HepG2 (cell line): Measurements from ENCODE around the gene MAGED2. TPM values are rescaled to one million over a fixed set of nuclear protein-coding genes. Genes with fewer than 3 reads are reported as not detected.

Experiments used
- ATAC-seq: fragments of 200-7000 bp; cut with Tn5 transposase; 3 replicates; pipeline ENCODE4 v1.9.1; 2020; ENCODE audit warnings: mild to moderate bottlenecking, moderate library complexity
- BruUV-seq: library from RNA; stranded (reverse); fragments of 400-500 nt; replicated peaks from 2 replicates; lab custom pipeline; 2021; lab: Mats Ljungman, UMichigan
- CTCF ChIA-PET: fragments of 300-600 bp; formaldehyde crosslinking; extraction: SDS; loops from one replicate; lab custom pipeline; 2021; ENCODE audit warnings: low total read pairs, inconsistent platforms, low intra/inter-chr PET ratio; lab: Yijun Ruan, JAX
- POLR2A ChIA-PET: fragments of 350-600 bp; sonication (Branson Sonifier 250); formaldehyde crosslinking; loops from one replicate; lab custom pipeline; 2020; ENCODE audit warnings: antibody characterized with exemption, inconsistent platforms; lab: Yijun Ruan, JAX
- DNase-seq: peaks from one replicate; pipeline ENCODE4 v3.0.0-alpha.2; 2015; ENCODE audit warnings: low spot score
- FAIRE-seq: peaks from 3 replicates; lab custom pipeline; 2011; peaks lifted over from hg19 to GRCh38; lab: Jason Lieb, UNC
- H2AFZ ChIP-seq: one replicate; pipeline ENCODE4 v1.6.1; 2011; ENCODE audit warnings: low read length, inconsistent platforms
- H3K27ac ChIP-seq: fragments of 300-600 bp; 3 replicates; pipeline ENCODE4 v1.8.0; 2011; ENCODE audit warnings: mixed run types, mild to moderate bottlenecking, mixed read lengths, low read length, inconsistent platforms; ENCODE audit not compliant: insufficient read depth; ENCODE audit errors: extremely low read length
- H3K27me3 ChIP-seq, 2 experiments: fragments of 200-600 bp in 1 of 2; 2 replicates in 1 of 2; 3 replicates in 1 of 2; pipeline versions ENCODE4 v1.6.0 to v1.8.0; 2011; ENCODE audit warnings: low read length in 2 of 2, mild to moderate bottlenecking in 2 of 2, moderate library complexity in 2 of 2, inconsistent platforms in 1 of 2; ENCODE audit not compliant: insufficient read depth in 2 of 2, control insufficient read depth in 1 of 2
- H3K36me3 ChIP-seq, 2 experiments: fragments of 200-600 bp in 1 of 2; replicated peaks in 1 of 2; 2 replicates in 1 of 2; 3 replicates in 1 of 2; pipeline versions ENCODE4 v1.5.1 to v1.8.0; 2011; ENCODE audit warnings: low read length in 2 of 2, inconsistent platforms in 1 of 2; ENCODE audit not compliant: insufficient read depth in 2 of 2, control insufficient read depth in 1 of 2
- H3K4me1 ChIP-seq: 2 replicates; pipeline ENCODE4 v1.5.1; 2012; ENCODE audit warnings: low read length, inconsistent platforms; ENCODE audit not compliant: insufficient read depth
- H3K4me2 ChIP-seq: 2 replicates; pipeline ENCODE4 v1.6.0; 2011; ENCODE audit warnings: low read depth, low read length, inconsistent platforms
- H3K4me3 ChIP-seq, 3 experiments: fragments of 200-600 bp in 1 of 3; sonication (generic), shearing (Covaris generic) in 1 of 3; replicated peaks in 1 of 3; 2 replicates each; pipeline ENCODE4 v1.5.1; 2011 to 2016; ENCODE audit warnings: low read length in 3 of 3, inconsistent platforms in 2 of 3, low read depth in 2 of 3, mild to moderate bottlenecking in 2 of 3, control low read depth in 1 of 3, mixed read lengths in 1 of 3; ENCODE audit not compliant: insufficient read depth in 1 of 3
- H3K79me2 ChIP-seq: one replicate; pipeline ENCODE4 v1.6.1; 2011; ENCODE audit warnings: low read length, inconsistent platforms; ENCODE audit not compliant: insufficient read depth
- H3K9ac ChIP-seq: 2 replicates; pipeline ENCODE4 v1.6.0; 2011; ENCODE audit warnings: mild to moderate bottlenecking, low read depth, low read length, inconsistent platforms; ENCODE audit not compliant: insufficient read depth
- H3K9me3 ChIP-seq: 2 replicates; pipeline ENCODE4 v1.5.1; 2012; ENCODE audit warnings: mild to moderate bottlenecking, low read length
- H4K20me1 ChIP-seq: 2 replicates; pipeline ENCODE4 v1.6.0; 2011; ENCODE audit warnings: inconsistent platforms, mild to moderate bottlenecking, low read length, moderate library complexity; ENCODE audit not compliant: insufficient read depth
- IKZF4 ChIP-seq: sonication (generic); formaldehyde crosslinking; IDR thresholded peaks from 2 replicates; pipeline ENCODE4 v1.5.1; 2020; ENCODE audit warnings: borderline replicate concordance, mild to moderate bottlenecking, low read depth, missing genetic modification reagents; ENCODE audit errors: not compliant biosample characterization
- RARA ChIP-seq: IDR thresholded peaks from 2 replicates; pipeline ENCODE4 v1.6.1; 2016; ENCODE audit warnings: missing genetic modification reagents, missing compliant biosample characterization
- SSRP1 ChIP-seq: IDR thresholded peaks from 2 replicates; pipeline ENCODE4 v1.6.1; 2016; ENCODE audit warnings: control low read depth
- WGBS: methylation state at CpG from one replicate; pipeline ENCODE4 v1.1.6; 2017; ENCODE audit warnings: low lambda C conversion rate; 5-methylcytosine and 5-hydroxymethylcytosine counted together
- in situ Hi-C: cut with HindIII; loops from 2 replicates; pipeline ENCODE4 v1.10.0; 2017; ENCODE audit warnings: low pct_unique_long_range_greater_than_20kb; ENCODE audit not compliant: extremely low pct_ligation_motif_present
- intact Hi-C: fragments of 100-400 bp; cut with micrococcal nuclease; formaldehyde crosslinking; loops from one replicate; pipeline ENCODE4 v1.10.0; 2022; ENCODE audit not compliant: unreplicated experiment
- polyA plus RNA-seq, 8 experiments: library from polyadenylated mRNA; depleted of rRNA in 3 of 8; stranded (reverse) in 7 of 8; unstranded in 1 of 8; fragments of >200 nt; fragmentation: Illumina TruSeq in 4 of 8; extraction: Trizol in 4 of 8; gene quantifications; 2 replicates each; pipeline versions ENCODE4 v1.2.1 to v1.2.3, GENCODE V29; 2011 to 2016; ENCODE audit warnings: low read depth in 4 of 8, missing spikeins in 1 of 8, mixed read lengths in 1 of 8; ENCODE audit not compliant: insufficient read depth in 1 of 8
- total RNA-seq, 5 experiments: library from RNA; depleted of rRNA; stranded (reverse); fragments of >200 nt; fragmentation: Illumina TruSeq; extraction: Trizol; gene quantifications; 2 replicates each; pipeline ENCODE4 v1.2.3, GENCODE V29; 2016; ENCODE audit warnings: low read depth in 1 of 5
- TF ChIP-seq, protein P1 (sequence below): sonication (generic); formaldehyde crosslinking; IDR thresholded peaks from 2 replicates; pipeline ENCODE4 v1.8.0; 2022; ENCODE audit warnings: low read depth, missing genetic modification reagents

The MAGED2 gene
- total and polyA plus RNA-seq, 2 of the 13 experiments (the other 11 are each of a cell fraction or from before 2014, with no cell fraction given), result 142 to 153 TPM

DNA sequence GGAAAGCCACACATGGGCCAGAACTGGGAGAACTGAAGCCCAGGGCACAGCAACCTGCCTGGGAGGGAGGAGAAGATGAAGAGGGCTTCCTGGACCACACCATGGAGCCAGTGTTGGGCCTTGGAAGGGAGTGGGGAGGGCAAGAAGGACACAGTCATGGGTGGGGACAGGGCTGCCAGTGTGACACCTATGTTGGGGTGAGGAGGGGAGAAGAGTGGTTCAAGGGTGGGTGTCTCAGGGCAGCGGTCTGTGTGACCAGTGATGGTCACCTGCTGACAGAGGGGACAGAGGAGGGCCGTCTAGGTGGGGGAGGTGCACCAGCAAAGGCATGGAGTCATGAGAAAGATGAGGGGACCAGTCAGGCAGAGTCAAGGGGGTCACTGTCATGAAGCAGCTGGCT lies 13.8 kb downstream of the MAGED2 start:
- no peak overlapping the region for H2AFZ ChIP-seq
- no peaks in the 10 kb centered on the region for H3K9me3 ChIP-seq
- no peaks in the 10 kb centered on the region for H3K79me2 ChIP-seq
- FAIRE-seq (no peak), DNase-seq (no peak), ATAC-seq (no peak)
- no peak overlapping the region for H3K9ac ChIP-seq
- WGBS, result 0% methylated on average over 1 of the region's 2 CpGs
- H3K27ac ChIP-seq, result no peak overlapping the region
- no peaks in the 10 kb centered on the region for H3K27me3 ChIP-seq
- no peak for TF ChIP-seq SSRP1 (CRISPR knock-in tag)
- intact Hi-C loops (no loop called here), in situ Hi-C loops (no loop called here)
- CTCF ChIA-PET, result no interaction called here
- no peaks in the 10 kb centered on the region for H3K36me3 ChIP-seq
- POLR2A ChIA-PET, result no interaction called here
- no TSS peak for BruUV-seq
- H3K4me1 ChIP-seq, result no peaks in the 10 kb centered on the region
- H4K20me1 ChIP-seq, result no peaks in the 10 kb centered on the region
- H3K4me2 ChIP-seq, result no peak overlapping the region
- H3K4me3 ChIP-seq, result no peak overlapping the region

DNA sequence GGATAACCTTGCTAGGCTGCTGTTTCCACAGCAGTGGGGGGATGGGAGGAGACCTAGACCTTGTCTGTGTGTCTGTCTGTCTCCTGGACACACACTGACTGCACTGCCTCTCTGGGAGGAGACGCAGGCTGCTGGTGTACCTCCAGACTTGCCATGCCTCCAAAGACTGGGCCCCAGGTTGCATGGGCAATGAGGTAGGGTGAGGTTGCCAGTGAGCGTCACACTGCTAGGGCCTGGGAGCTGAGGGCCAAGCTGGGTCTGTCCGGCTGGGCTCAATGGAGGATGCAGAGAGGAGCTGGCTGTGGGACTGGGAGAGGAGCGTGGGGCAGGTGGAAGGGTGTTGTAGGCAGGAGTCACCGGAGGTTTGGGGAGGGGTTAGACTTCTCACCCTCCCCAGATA lies 16.6 kb downstream of the MAGED2 start:
- intact Hi-C loops (no loop called here), in situ Hi-C loops (no loop called here)
- CTCF ChIA-PET, result no interaction called here
- H3K27ac ChIP-seq, result no peak overlapping the region
- no peaks in the 10 kb centered on the region for H3K36me3 ChIP-seq
- H3K9me3 ChIP-seq, result no peaks in the 10 kb centered on the region
- FAIRE-seq, result no peak
- no peaks in the 10 kb centered on the region for H3K27me3 ChIP-seq
- no peak overlapping the region for H3K4me2 ChIP-seq
- no peak overlapping the region for H3K9ac ChIP-seq
- no peak for DNase-seq
- BruUV-seq, result no TSS peak
- POLR2A ChIA-PET, result no interaction called here
- 70% methylated on average over 2 of the region's 5 CpGs for WGBS
- no peaks in the 10 kb centered on the region for H4K20me1 ChIP-seq
- H3K79me2 ChIP-seq, result no peaks in the 10 kb centered on the region
- H3K4me1 ChIP-seq, result no peaks in the 10 kb centered on the region
- no peak overlapping the region for H3K4me3 ChIP-seq
- no peak overlapping the region for H2AFZ ChIP-seq
- TF ChIP-seq RARA, result no peak
- no peak for TF ChIP-seq IKZF4 (CRISPR knock-in tag)
- TF ChIP-seq, protein P1, sequence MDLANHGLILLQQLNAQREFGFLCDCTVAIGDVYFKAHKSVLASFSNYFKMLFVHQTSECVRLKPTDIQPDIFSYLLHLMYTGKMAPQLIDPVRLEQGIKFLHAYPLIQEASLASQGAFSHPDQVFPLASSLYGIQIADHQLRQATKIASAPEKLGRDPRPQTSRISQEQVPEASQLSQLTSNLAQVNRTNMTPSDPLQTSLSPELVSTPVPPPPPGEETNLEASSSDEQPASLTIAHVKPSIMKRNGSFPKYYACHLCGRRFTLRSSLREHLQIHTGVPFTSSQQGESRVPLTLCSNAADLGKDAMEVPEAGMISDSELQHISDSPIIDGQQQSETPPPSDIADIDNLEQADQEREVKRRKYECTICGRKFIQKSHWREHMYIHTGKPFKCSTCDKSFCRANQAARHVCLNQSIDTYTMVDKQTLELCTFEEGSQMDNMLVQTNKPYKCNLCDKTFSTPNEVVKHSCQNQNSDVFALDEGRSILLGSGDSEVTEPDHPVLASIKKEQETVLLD, result no peak
- no peak for ATAC-seq
